ENCODE data around the gene SMG6. TPM values are rescaled to one million over a fixed set of nuclear protein-coding genes. Genes with fewer than 3 reads are reported as not detected.

The SMG6 gene
- total RNA-seq, 1 donor from 2014 or later, result 36.7 TPM

GRCh38 chr17:2101448-2102257 is 201.9 kb downstream of the SMG6 start:
- Mint-ChIP-seq H3K27ac (ENCODE audit: unreplicated experiment) (no peak overlapping the region), H3K9me3 (ENCODE audit: unreplicated experiment) (no peaks in the 10 kb centered on the region), H3K4me3 (ENCODE audit: unreplicated experiment) (no peak overlapping the region), H3K27me3 (ENCODE audit: unreplicated experiment) (no peaks in the 10 kb centered on the region), H3K4me1 (ENCODE audit: unreplicated experiment) (peaks cover 5% of the 10 kb centered on the region), H3K36me3 (ENCODE audit: unreplicated experiment) (no peaks in the 10 kb centered on the region)
- TF ChIP-seq, protein P1, sequence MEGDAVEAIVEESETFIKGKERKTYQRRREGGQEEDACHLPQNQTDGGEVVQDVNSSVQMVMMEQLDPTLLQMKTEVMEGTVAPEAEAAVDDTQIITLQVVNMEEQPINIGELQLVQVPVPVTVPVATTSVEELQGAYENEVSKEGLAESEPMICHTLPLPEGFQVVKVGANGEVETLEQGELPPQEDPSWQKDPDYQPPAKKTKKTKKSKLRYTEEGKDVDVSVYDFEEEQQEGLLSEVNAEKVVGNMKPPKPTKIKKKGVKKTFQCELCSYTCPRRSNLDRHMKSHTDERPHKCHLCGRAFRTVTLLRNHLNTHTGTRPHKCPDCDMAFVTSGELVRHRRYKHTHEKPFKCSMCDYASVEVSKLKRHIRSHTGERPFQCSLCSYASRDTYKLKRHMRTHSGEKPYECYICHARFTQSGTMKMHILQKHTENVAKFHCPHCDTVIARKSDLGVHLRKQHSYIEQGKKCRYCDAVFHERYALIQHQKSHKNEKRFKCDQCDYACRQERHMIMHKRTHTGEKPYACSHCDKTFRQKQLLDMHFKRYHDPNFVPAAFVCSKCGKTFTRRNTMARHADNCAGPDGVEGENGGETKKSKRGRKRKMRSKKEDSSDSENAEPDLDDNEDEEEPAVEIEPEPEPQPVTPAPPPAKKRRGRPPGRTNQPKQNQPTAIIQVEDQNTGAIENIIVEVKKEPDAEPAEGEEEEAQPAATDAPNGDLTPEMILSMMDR (IDR thresholded peaks at IDR 0.05), result no peak
- DNase-seq (ENCODE audit: extremely low spot score, unreplicated experiment), result no peak

DNA sequence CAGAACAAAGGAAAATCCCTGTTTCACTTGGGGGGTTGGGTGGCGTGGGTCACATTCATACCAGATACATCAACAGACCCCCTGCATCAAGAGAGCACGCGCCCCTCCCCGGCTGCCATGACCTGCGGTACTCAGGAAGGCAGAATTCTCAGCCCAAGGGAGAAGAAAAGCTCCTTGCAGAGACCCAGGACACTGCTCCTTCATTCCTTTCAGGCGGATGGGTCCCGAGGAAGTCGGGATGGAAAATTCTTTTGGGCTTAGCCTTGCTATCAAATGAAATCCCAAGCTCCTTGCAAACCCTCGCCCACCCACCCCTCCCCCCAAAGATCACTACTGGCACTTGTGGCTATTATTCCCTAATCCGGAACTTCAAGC is 208.1 kb downstream of the SMG6 start:
- DNase-seq (ENCODE audit: extremely low spot score, unreplicated experiment), result no peak
- Mint-ChIP-seq H3K27ac (ENCODE audit: unreplicated experiment) (peak overlapping the region; percentile 11), H3K27me3 (ENCODE audit: unreplicated experiment) (no peaks in the 10 kb centered on the region), H3K36me3 (ENCODE audit: unreplicated experiment) (no peaks in the 10 kb centered on the region), H3K4me1 (ENCODE audit: unreplicated experiment) (peaks cover 21% of the 10 kb centered on the region), H3K4me3 (ENCODE audit: unreplicated experiment) (no peak overlapping the region), H3K9me3 (ENCODE audit: unreplicated experiment) (no peaks in the 10 kb centered on the region)
- TF ChIP-seq, protein P1 (IDR thresholded peaks at IDR 0.05), result no peak

GRCh38 chr17:2094891-2095535 is 208.6 kb downstream of the SMG6 start:
- Mint-ChIP-seq H3K36me3 (ENCODE audit: unreplicated experiment) (no peaks in the 10 kb centered on the region), H3K4me3 (ENCODE audit: unreplicated experiment) (no peak overlapping the region), H3K9me3 (ENCODE audit: unreplicated experiment) (no peaks in the 10 kb centered on the region), H3K27ac (ENCODE audit: unreplicated experiment) (peak overlapping the region; percentile 11), H3K4me1 (ENCODE audit: unreplicated experiment) (peaks cover 26% of the 10 kb centered on the region), H3K27me3 (ENCODE audit: unreplicated experiment) (no peaks in the 10 kb centered on the region)
- DNase-seq (ENCODE audit: extremely low spot score, unreplicated experiment), result no peak
- TF ChIP-seq, protein P1 (IDR thresholded peaks at IDR 0.05), result peak; percentile 45

DNA sequence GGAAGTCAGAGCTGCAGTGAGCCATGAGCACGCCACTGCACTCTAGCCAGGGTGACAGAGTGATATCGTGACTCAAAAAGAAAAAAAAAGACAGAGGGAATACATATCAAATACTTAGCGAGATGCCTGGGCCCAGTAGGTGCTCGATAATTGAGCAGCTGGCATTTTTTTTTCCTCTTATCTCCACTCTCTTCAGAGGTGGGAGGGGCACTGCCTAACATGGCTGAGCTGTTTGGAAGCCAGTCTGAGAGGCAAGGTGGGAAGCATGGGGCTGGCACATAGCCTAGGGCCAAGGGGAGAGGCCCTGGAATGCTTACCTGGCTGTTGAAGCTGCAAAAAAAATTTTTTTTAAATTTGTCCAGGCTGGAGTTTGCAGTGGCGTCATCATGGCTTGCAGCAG is 210.2 kb downstream of the SMG6 start:
- Mint-ChIP-seq H3K36me3 (ENCODE audit: unreplicated experiment) (no peaks in the 10 kb centered on the region), H3K27me3 (ENCODE audit: unreplicated experiment) (no peaks in the 10 kb centered on the region), H3K4me3 (ENCODE audit: unreplicated experiment) (no peak overlapping the region), H3K27ac (ENCODE audit: unreplicated experiment) (no peak overlapping the region), H3K9me3 (ENCODE audit: unreplicated experiment) (no peaks in the 10 kb centered on the region), H3K4me1 (ENCODE audit: unreplicated experiment) (peaks cover 42% of the 10 kb centered on the region)
- DNase-seq (ENCODE audit: extremely low spot score, unreplicated experiment), result no peak
- TF ChIP-seq, protein P1 (IDR thresholded peaks at IDR 0.05), result no peak

- Mint-ChIP-seq H3K9me3 (ENCODE audit: unreplicated experiment) (no peaks in the 10 kb centered on the region), H3K27ac (ENCODE audit: unreplicated experiment) (peak overlapping the region; percentile 31), H3K4me1 (ENCODE audit: unreplicated experiment) (peaks cover 46% of the 10 kb centered on the region), H3K4me3 (ENCODE audit: unreplicated experiment) (no peak overlapping the region), H3K36me3 (ENCODE audit: unreplicated experiment) (peaks cover 1% of the 10 kb centered on the region), H3K27me3 (ENCODE audit: unreplicated experiment) (no peaks in the 10 kb centered on the region)
- TF ChIP-seq, protein P1 (IDR thresholded peaks at IDR 0.05), result no peak
- no peak for DNase-seq (ENCODE audit: extremely low spot score, unreplicated experiment)
Observed at GRCh38 chr17:2092253-2092652, 211.3 kb downstream of the SMG6 start.
